Measurements from ENCODE around the gene TRIM2.

Gene TRIM2

GRCh38 chr4:153261461-153261860 is 57.2 kb downstream of the TRIM2 start:
- Histone ChIP-seq H3K9me3 (ENCODE audit: control insufficient read depth, insufficient read depth, low read length) (no peaks in the 10 kb centered on the region), H3K4me3 (ENCODE audit: low read depth, low read length) (no peak overlapping the region), H3K36me3 (ENCODE audit: control insufficient read depth, insufficient read depth, low read length) (no peaks in the 10 kb centered on the region), H3K27ac (ENCODE audit: low read depth, low read length) (peak overlapping the region; percentile 34), H3K4me1 (ENCODE audit: control insufficient read depth, insufficient read depth, low read length) (peaks cover 50% of the 10 kb centered on the region), H3K27me3 (ENCODE audit: control insufficient read depth, insufficient read depth, low read length) (no peaks in the 10 kb centered on the region), H3K9ac (ENCODE audit: low read depth, low read length) (no peak overlapping the region; the same call in 1 of the 2 replicates)

- peaks cover 45% of the 10 kb centered on the region for H3K4me1 ChIP-seq (ENCODE audit: control insufficient read depth, insufficient read depth, low read length)
- H3K27me3 ChIP-seq (ENCODE audit: control insufficient read depth, insufficient read depth, low read length), result no peaks in the 10 kb centered on the region
- no peak overlapping the region for H3K27ac ChIP-seq (ENCODE audit: low read depth, low read length)
- H3K9me3 ChIP-seq (ENCODE audit: control insufficient read depth, insufficient read depth, low read length), result no peaks in the 10 kb centered on the region
- no peak overlapping the region for H3K4me3 ChIP-seq (ENCODE audit: low read depth, low read length)
- no peak overlapping the region for H3K9ac ChIP-seq (ENCODE audit: low read depth, low read length)
- H3K36me3 ChIP-seq (ENCODE audit: control insufficient read depth, insufficient read depth, low read length), result no peaks in the 10 kb centered on the region
Measured at GRCh38 chr4:153261914-153262313, 57.7 kb downstream of the TRIM2 start.

GRCh38 chr4:153265306-153266047 is 61.2 kb downstream of the TRIM2 start:
- Histone ChIP-seq H3K9ac (ENCODE audit: low read depth, low read length) (no peak overlapping the region), H3K4me3 (ENCODE audit: low read depth, low read length) (no peak overlapping the region)

GRCh38 chr4:153266988-153267387 is 62.7 kb downstream of the TRIM2 start:
- Histone ChIP-seq H3K9ac (ENCODE audit: low read depth, low read length) (no peak overlapping the region), H3K4me1 (ENCODE audit: control insufficient read depth, insufficient read depth, low read length) (peaks cover 24% of the 10 kb centered on the region), H3K4me3 (ENCODE audit: low read depth, low read length) (no peak overlapping the region), H3K36me3 (ENCODE audit: control insufficient read depth, insufficient read depth, low read length) (no peaks in the 10 kb centered on the region), H3K27me3 (ENCODE audit: control insufficient read depth, insufficient read depth, low read length) (no peaks in the 10 kb centered on the region), H3K9me3 (ENCODE audit: control insufficient read depth, insufficient read depth, low read length) (no peaks in the 10 kb centered on the region), H3K27ac (ENCODE audit: low read depth, low read length) (no peak overlapping the region)

More at GRCh38 chr4:153265306-153266047, 61.2 kb downstream of the TRIM2 start:
- Histone ChIP-seq H3K9me3 (ENCODE audit: control insufficient read depth, insufficient read depth, low read length) (no peaks in the 10 kb centered on the region), H3K27me3 (ENCODE audit: control insufficient read depth, insufficient read depth, low read length) (no peaks in the 10 kb centered on the region), H3K36me3 (ENCODE audit: control insufficient read depth, insufficient read depth, low read length) (no peaks in the 10 kb centered on the region), H3K4me1 (ENCODE audit: control insufficient read depth, insufficient read depth, low read length) (peaks cover 37% of the 10 kb centered on the region), H3K27ac (ENCODE audit: low read depth, low read length) (no peak overlapping the region)

GRCh38 chr4:153267890-153268289 is 63.6 kb downstream of the TRIM2 start:
- Histone ChIP-seq H3K9me3 (ENCODE audit: control insufficient read depth, insufficient read depth, low read length) (no peaks in the 10 kb centered on the region), H3K9ac (ENCODE audit: low read depth, low read length) (no peak overlapping the region), H3K27ac (ENCODE audit: low read depth, low read length) (no peak overlapping the region), H3K36me3 (ENCODE audit: control insufficient read depth, insufficient read depth, low read length) (no peaks in the 10 kb centered on the region), H3K4me3 (ENCODE audit: low read depth, low read length) (no peak overlapping the region), H3K4me1 (ENCODE audit: control insufficient read depth, insufficient read depth, low read length) (peaks cover 23% of the 10 kb centered on the region), H3K27me3 (ENCODE audit: control insufficient read depth, insufficient read depth, low read length) (no peaks in the 10 kb centered on the region)

- Histone ChIP-seq H3K36me3 (ENCODE audit: control insufficient read depth, insufficient read depth, low read length) (no peaks in the 10 kb centered on the region), H3K9ac (ENCODE audit: low read depth, low read length) (no peak overlapping the region), H3K27me3 (ENCODE audit: control insufficient read depth, insufficient read depth, low read length) (no peaks in the 10 kb centered on the region), H3K9me3 (ENCODE audit: control insufficient read depth, insufficient read depth, low read length) (no peaks in the 10 kb centered on the region), H3K4me1 (ENCODE audit: control insufficient read depth, insufficient read depth, low read length) (peaks cover 23% of the 10 kb centered on the region), H3K4me3 (ENCODE audit: low read depth, low read length) (no peak overlapping the region), H3K27ac (ENCODE audit: low read depth, low read length) (peak overlapping the region; percentile 75)
Measured at GRCh38 chr4:153268295-153268694, 64.1 kb downstream of the TRIM2 start.

- Histone ChIP-seq H3K9me3 (ENCODE audit: control insufficient read depth, insufficient read depth, low read length) (no peaks in the 10 kb centered on the region), H3K9ac (ENCODE audit: low read depth, low read length) (peak overlapping the region; percentile 29; the same call in 1 of the 2 replicates), H3K36me3 (ENCODE audit: control insufficient read depth, insufficient read depth, low read length) (no peaks in the 10 kb centered on the region), H3K4me1 (ENCODE audit: control insufficient read depth, insufficient read depth, low read length) (peaks cover 31% of the 10 kb centered on the region), H3K4me3 (ENCODE audit: low read depth, low read length) (peak overlapping the region; percentile 39), H3K27me3 (ENCODE audit: control insufficient read depth, insufficient read depth, low read length) (no peaks in the 10 kb centered on the region), H3K27ac (ENCODE audit: low read depth, low read length) (peak overlapping the region; percentile 75)
Measured at GRCh38 chr4:153269218-153269990, 65.2 kb downstream of the TRIM2 start.

- Histone ChIP-seq H3K4me3 (ENCODE audit: low read depth, low read length) (no peak overlapping the region), H3K9me3 (ENCODE audit: control insufficient read depth, insufficient read depth, low read length) (no peaks in the 10 kb centered on the region), H3K27ac (ENCODE audit: low read depth, low read length) (no peak overlapping the region), H3K27me3 (ENCODE audit: control insufficient read depth, insufficient read depth, low read length) (no peaks in the 10 kb centered on the region), H3K9ac (ENCODE audit: low read depth, low read length) (no peak overlapping the region), H3K36me3 (ENCODE audit: control insufficient read depth, insufficient read depth, low read length) (no peaks in the 10 kb centered on the region), H3K4me1 (ENCODE audit: control insufficient read depth, insufficient read depth, low read length) (peaks cover 39% of the 10 kb centered on the region)
Measured at GRCh38 chr4:153270361-153270760, 66.1 kb downstream of the TRIM2 start.

GRCh38 chr4:153271820-153272219 is 67.6 kb downstream of the TRIM2 start:
- Histone ChIP-seq H3K9me3 (ENCODE audit: control insufficient read depth, insufficient read depth, low read length) (no peaks in the 10 kb centered on the region), H3K4me1 (ENCODE audit: control insufficient read depth, insufficient read depth, low read length) (peaks cover 47% of the 10 kb centered on the region), H3K27ac (ENCODE audit: low read depth, low read length) (no peak overlapping the region), H3K36me3 (ENCODE audit: control insufficient read depth, insufficient read depth, low read length) (peaks cover 5% of the 10 kb centered on the region), H3K4me3 (ENCODE audit: low read depth, low read length) (no peak overlapping the region), H3K27me3 (ENCODE audit: control insufficient read depth, insufficient read depth, low read length) (no peaks in the 10 kb centered on the region), H3K9ac (ENCODE audit: low read depth, low read length) (no peak overlapping the region)

- H3K9me3 ChIP-seq (ENCODE audit: control insufficient read depth, insufficient read depth, low read length), result no peaks in the 10 kb centered on the region
- peaks cover 42% of the 10 kb centered on the region for H3K4me1 ChIP-seq (ENCODE audit: control insufficient read depth, insufficient read depth, low read length)
- no peaks in the 10 kb centered on the region for H3K27me3 ChIP-seq (ENCODE audit: control insufficient read depth, insufficient read depth, low read length)
- no peak overlapping the region for H3K9ac ChIP-seq (ENCODE audit: low read depth, low read length)
- no peak overlapping the region for H3K27ac ChIP-seq (ENCODE audit: low read depth, low read length)
- peaks cover 17% of the 10 kb centered on the region for H3K36me3 ChIP-seq (ENCODE audit: control insufficient read depth, insufficient read depth, low read length)
- no peak overlapping the region for H3K4me3 ChIP-seq (ENCODE audit: low read depth, low read length)
Measured at GRCh38 chr4:153273751-153274150, 69.5 kb downstream of the TRIM2 start.

- no peak overlapping the region for H3K4me3 ChIP-seq (ENCODE audit: low read depth, low read length)
- H3K9me3 ChIP-seq (ENCODE audit: control insufficient read depth, insufficient read depth, low read length), result no peaks in the 10 kb centered on the region
- H3K4me1 ChIP-seq (ENCODE audit: control insufficient read depth, insufficient read depth, low read length), result peaks cover 32% of the 10 kb centered on the region
- H3K36me3 ChIP-seq (ENCODE audit: control insufficient read depth, insufficient read depth, low read length), result peaks cover 19% of the 10 kb centered on the region
- H3K27me3 ChIP-seq (ENCODE audit: control insufficient read depth, insufficient read depth, low read length), result no peaks in the 10 kb centered on the region
- no peak overlapping the region for H3K9ac ChIP-seq (ENCODE audit: low read depth, low read length)
- H3K27ac ChIP-seq (ENCODE audit: low read depth, low read length), result no peak overlapping the region
Measured at GRCh38 chr4:153274967-153275366, 70.7 kb downstream of the TRIM2 start.

All from HUES48 (cell line).